GM23338 (cell line): Measurements from ENCODE around the gene PCP2. TPM values are rescaled to one million over a fixed set of nuclear protein-coding genes. Genes with fewer than 3 reads are reported as not detected.

Experiments used
- ATAC-seq: fragments of 200-7000 bp; cut with Tn5 transposase; 3 replicates; pipeline ENCODE4 v1.9.1; 2020
- DNase-seq: peaks from one replicate; pipeline ENCODE4 v3.0.0-alpha.2; 2015; ENCODE audit warnings: low spot score
- H2AFZ ChIP-seq: fragments of 200-600 bp; sonication (generic); 2 replicates; pipeline ENCODE4 v1.8.0; 2016; ENCODE audit warnings: antibody characterized with exemption, mild to moderate bottlenecking, moderate library complexity
- H3F3A ChIP-seq: fragments of 200-600 bp; sonication (generic); replicated peaks from 2 replicates; pipeline ENCODE4 v1.8.0; 2017; ENCODE audit warnings: antibody characterized with exemption, mixed run types, low read depth
- H3K27ac ChIP-seq: fragments of 200-600 bp; sonication (generic); 2 replicates; pipeline ENCODE4 v1.6.1; 2016; ENCODE audit warnings: low read depth
- H3K27me3 ChIP-seq: fragments of 200-600 bp; sonication (generic); 2 replicates; pipeline ENCODE4 v1.8.0; 2016; ENCODE audit warnings: mild to moderate bottlenecking, mixed run types, moderate library complexity; ENCODE audit not compliant: insufficient read depth
- H3K36me3 ChIP-seq: fragments of 200-600 bp; sonication (generic); 2 replicates; pipeline ENCODE4 v1.8.0; 2016; ENCODE audit warnings: mild to moderate bottlenecking; ENCODE audit not compliant: insufficient read depth
- H3K4me1 ChIP-seq: fragments of 200-600 bp; sonication (generic); 2 replicates; pipeline ENCODE4 v1.8.0; 2016; ENCODE audit warnings: mild to moderate bottlenecking, moderate library complexity; ENCODE audit not compliant: insufficient read depth
- H3K4me2 ChIP-seq: fragments of 200-600 bp; sonication (generic); 2 replicates; pipeline ENCODE4 v1.7.1; 2017; ENCODE audit warnings: mixed run types
- H3K4me3 ChIP-seq: fragments of 200-600 bp; sonication (generic); 2 replicates; pipeline ENCODE4 v1.6.1; 2016; ENCODE audit warnings: mixed run types
- H3K79me2 ChIP-seq: fragments of 200-600 bp; sonication (generic); replicated peaks from 2 replicates; pipeline ENCODE4 v1.8.0; 2017; ENCODE audit warnings: mild to moderate bottlenecking; ENCODE audit not compliant: insufficient read depth
- H3K9me2 ChIP-seq: fragments of 200-600 bp; sonication (generic); 2 replicates; pipeline ENCODE4 v1.8.0; 2017; ENCODE audit not compliant: insufficient read depth
- H4K20me1 ChIP-seq: fragments of 200-600 bp; sonication (generic); replicated peaks from 2 replicates; pipeline ENCODE4 v1.8.0; 2017; ENCODE audit warnings: mild to moderate bottlenecking; ENCODE audit not compliant: insufficient read depth
- H3K27ac Mint-ChIP-seq: 2 replicates; pipeline ENCODE4 v1.8.0; 2020; ENCODE audit warnings: inconsistent platforms, mild to moderate bottlenecking, moderate library complexity, mixed read lengths
- H3K27me3 Mint-ChIP-seq: 3 replicates; pipeline ENCODE4 v1.8.0; 2022; ENCODE audit warnings: low read depth, mild to moderate bottlenecking, moderate library complexity, mixed read lengths, inconsistent platforms; ENCODE audit not compliant: insufficient read depth, poor library complexity
- H3K36me3 Mint-ChIP-seq: 3 replicates; pipeline ENCODE4 v1.8.0; 2021; ENCODE audit warnings: low read depth, mild to moderate bottlenecking, inconsistent platforms, moderate library complexity, mixed read lengths
- H3K4me1 Mint-ChIP-seq: 3 replicates; pipeline ENCODE4 v1.8.0; 2020; ENCODE audit warnings: mild to moderate bottlenecking, inconsistent platforms, mixed read lengths
- H3K4me3 Mint-ChIP-seq: 3 replicates; pipeline ENCODE4 v1.8.0; 2021; ENCODE audit warnings: moderate library complexity, mild to moderate bottlenecking, inconsistent platforms, mixed read lengths
- H3K9me3 Mint-ChIP-seq: 3 replicates; pipeline ENCODE4 v1.8.0; 2020; ENCODE audit warnings: moderate library complexity, mild to moderate bottlenecking, inconsistent platforms, mixed read lengths
- CREB1 ChIP-seq: fragments of 250-450 bp; sonication (Bioruptor Pico); IDR thresholded peaks from 2 replicates; pipeline ENCODE4 v1.5.0; 2020; ENCODE audit warnings: low read depth, mild to moderate bottlenecking, moderate library complexity
- CTCF ChIP-seq, 2 experiments: fragments of 200-600 bp in 1 of 2; sonication (generic) in 1 of 2; conservative IDR thresholded peaks; 2 replicates each; pipeline versions ENCODE4 v1.5.1 to v1.6.1; 2016 to 2017; ENCODE audit warnings: antibody characterized with exemption in 2 of 2, low read depth in 2 of 2, mild to moderate bottlenecking in 2 of 2, moderate library complexity in 1 of 2
- ETS1 ChIP-seq: IDR thresholded peaks from 2 replicates; pipeline ENCODE4 v1.6.1; 2016; ENCODE audit warnings: antibody characterized with exemption
- JUNB ChIP-seq: IDR thresholded peaks from one replicate; pipeline ENCODE4 v1.6.1; 2016; ENCODE audit warnings: antibody characterized with exemption; ENCODE audit not compliant: unreplicated experiment
- NANOG ChIP-seq: IDR thresholded peaks from 2 replicates; pipeline ENCODE4 v1.6.1; 2016; ENCODE audit warnings: antibody characterized with exemption, borderline replicate concordance
- POLR2AphosphoS5 ChIP-seq: IDR thresholded peaks from 2 replicates; pipeline ENCODE4 v1.6.1; 2016; ENCODE audit warnings: antibody characterized with exemption, low read depth
- REST ChIP-seq: IDR thresholded peaks from one replicate; pipeline ENCODE4 v1.6.1; 2018; ENCODE audit warnings: antibody characterized with exemption; ENCODE audit not compliant: unreplicated experiment
- STAT1 ChIP-seq: IDR thresholded peaks from one replicate; pipeline ENCODE4 v1.6.1; 2016; ENCODE audit warnings: antibody characterized with exemption; ENCODE audit not compliant: unreplicated experiment
- ZNF114 ChIP-seq: fragments of 250-450 bp; sonication (Bioruptor Pico); IDR thresholded peaks from 2 replicates; pipeline ENCODE4 v1.5.0; 2020; ENCODE audit warnings: mild to moderate bottlenecking, moderate library complexity
- ZNF331 ChIP-seq: fragments of 250-450 bp; sonication (Bioruptor Pico); IDR thresholded peaks from 2 replicates; pipeline ENCODE4 v1.5.0; 2020; ENCODE audit warnings: low read depth, mild to moderate bottlenecking, moderate library complexity
- polyA plus RNA-seq: library from polyadenylated mRNA; unstranded; fragments of >200 nt; fragmentation: Nextera tagmentation; extraction: Ambion mirVana; gene quantifications from 2 replicates; pipeline ENCODE4 v1.2.1, GENCODE V29; 2016
- total RNA-seq: library from RNA; depleted of rRNA; stranded (reverse); fragments of >200 nt; shearing (Covaris generic); gene quantifications from 2 replicates; pipeline ENCODE4 v1.2.3, GENCODE V29; 2014
- TF ChIP-seq, protein P1 (sequence below): fragments of 250-450 bp; sonication (Bioruptor Pico); IDR thresholded peaks from 2 replicates; pipeline ENCODE4 v1.5.0; 2020; ENCODE audit warnings: mild to moderate bottlenecking, moderate library complexity

The PCP2 gene
- total and polyA plus RNA-seq, 2 experiments from 2014 or later, result not detected

- TF ChIP-seq, protein P1, sequence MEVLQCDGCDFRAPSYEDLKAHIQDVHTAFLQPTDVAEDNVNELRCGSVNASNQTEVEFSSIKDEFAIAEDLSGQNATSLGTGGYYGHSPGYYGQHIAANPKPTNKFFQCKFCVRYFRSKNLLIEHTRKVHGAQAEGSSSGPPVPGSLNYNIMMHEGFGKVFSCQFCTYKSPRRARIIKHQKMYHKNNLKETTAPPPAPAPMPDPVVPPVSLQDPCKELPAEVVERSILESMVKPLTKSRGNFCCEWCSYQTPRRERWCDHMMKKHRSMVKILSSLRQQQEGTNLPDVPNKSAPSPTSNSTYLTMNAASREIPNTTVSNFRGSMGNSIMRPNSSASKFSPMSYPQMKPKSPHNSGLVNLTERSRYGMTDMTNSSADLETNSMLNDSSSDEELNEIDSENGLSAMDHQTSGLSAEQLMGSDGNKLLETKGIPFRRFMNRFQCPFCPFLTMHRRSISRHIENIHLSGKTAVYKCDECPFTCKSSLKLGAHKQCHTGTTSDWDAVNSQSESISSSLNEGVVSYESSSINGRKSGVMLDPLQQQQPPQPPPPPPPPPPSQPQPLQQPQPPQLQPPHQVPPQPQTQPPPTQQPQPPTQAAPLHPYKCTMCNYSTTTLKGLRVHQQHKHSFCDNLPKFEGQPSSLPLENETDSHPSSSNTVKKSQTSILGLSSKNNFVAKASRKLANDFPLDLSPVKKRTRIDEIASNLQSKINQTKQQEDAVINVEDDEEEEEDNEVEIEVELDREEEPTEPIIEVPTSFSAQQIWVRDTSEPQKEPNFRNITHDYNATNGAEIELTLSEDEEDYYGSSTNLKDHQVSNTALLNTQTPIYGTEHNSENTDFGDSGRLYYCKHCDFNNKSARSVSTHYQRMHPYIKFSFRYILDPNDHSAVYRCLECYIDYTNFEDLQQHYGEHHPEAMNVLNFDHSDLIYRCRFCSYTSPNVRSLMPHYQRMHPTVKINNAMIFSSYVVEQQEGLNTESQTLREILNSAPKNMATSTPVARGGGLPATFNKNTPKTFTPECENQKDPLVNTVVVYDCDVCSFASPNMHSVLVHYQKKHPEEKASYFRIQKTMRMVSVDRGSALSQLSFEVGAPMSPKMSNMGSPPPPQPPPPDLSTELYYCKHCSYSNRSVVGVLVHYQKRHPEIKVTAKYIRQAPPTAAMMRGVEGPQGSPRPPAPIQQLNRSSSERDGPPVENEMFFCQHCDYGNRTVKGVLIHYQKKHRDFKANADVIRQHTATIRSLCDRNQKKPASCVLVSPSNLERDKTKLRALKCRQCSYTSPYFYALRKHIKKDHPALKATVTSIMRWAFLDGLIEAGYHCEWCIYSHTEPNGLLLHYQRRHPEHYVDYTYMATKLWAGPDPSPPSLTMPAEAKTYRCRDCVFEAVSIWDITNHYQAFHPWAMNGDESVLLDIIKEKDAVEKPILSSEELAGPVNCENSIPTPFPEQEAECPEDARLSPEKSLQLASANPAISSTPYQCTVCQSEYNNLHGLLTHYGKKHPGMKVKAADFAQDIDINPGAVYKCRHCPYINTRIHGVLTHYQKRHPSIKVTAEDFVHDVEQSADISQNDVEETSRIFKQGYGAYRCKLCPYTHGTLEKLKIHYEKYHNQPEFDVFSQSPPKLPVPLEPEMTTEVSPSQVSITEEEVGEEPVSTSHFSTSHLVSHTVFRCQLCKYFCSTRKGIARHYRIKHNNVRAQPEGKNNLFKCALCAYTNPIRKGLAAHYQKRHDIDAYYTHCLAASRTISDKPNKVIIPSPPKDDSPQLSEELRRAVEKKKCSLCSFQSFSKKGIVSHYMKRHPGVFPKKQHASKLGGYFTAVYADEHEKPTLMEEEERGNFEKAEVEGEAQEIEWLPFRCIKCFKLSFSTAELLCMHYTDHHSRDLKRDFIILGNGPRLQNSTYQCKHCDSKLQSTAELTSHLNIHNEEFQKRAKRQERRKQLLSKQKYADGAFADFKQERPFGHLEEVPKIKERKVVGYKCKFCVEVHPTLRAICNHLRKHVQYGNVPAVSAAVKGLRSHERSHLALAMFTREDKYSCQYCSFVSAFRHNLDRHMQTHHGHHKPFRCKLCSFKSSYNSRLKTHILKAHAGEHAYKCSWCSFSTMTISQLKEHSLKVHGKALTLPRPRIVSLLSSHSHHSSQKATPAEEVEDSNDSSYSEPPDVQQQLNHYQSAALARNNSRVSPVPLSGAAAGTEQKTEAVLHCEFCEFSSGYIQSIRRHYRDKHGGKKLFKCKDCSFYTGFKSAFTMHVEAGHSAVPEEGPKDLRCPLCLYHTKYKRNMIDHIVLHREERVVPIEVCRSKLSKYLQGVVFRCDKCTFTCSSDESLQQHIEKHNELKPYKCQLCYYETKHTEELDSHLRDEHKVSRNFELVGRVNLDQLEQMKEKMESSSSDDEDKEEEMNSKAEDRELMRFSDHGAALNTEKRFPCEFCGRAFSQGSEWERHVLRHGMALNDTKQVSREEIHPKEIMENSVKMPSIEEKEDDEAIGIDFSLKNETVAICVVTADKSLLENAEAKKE (CRISPR knock-in tag), result no peak
- TF ChIP-seq ZNF114 (CRISPR knock-in tag) (no peak), POLR2AphosphoS5 (no peak), NANOG (no peak)
These were observed 2.2 kb upstream of the PCP2 start (continued) for GRCh38 chr19:7635670-7636069.

DNA sequence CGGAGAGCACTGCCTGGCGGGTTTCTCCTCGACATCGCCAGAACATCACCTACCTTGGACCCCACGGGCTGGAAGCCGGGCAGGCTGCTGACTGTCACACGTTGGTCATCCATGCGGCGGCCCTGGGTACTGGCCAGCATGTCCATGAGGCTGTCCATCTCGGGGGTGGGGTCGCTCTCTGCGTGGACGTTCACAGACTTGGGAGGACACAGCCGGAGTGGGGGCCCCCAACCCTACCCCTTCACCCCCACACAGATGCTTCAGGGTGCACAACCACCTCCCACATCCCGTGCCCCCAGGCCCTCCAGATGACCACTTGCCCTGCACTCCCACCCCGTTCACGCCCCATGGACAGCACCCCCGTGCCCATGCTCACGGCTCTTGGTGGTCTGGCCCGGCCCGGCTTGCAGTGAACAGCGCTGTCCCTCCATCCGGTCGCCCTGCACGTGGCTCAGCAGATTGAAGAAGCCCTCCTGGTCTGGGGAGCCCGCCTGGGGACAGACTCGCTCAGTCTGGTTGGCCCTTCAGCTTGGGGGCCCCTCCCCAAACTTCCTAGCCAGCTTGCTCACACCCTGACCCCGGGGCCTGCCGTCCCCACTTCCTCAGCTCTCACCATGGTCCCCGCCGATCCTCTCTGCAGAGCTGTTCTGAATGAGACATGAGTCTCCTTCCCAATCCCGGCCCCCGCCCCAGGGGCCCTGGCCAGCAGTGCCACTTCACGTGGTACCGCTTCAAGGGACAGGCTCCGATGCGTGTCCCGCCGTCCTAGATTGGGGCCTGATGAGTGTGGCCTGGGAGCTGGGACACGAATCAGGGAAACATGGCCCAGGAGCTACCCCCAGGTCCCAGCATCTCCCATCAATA is 947 bp downstream of the PCP2 start:
- Histone ChIP-seq H3F3A (no peaks in the 10 kb centered on the region), H2AFZ (no peak overlapping the region), H3K4me3 (no peak overlapping the region), H3K4me2 (no peak overlapping the region), H3K9me2 (no peaks in the 10 kb centered on the region), H4K20me1 (peaks cover 8% of the 10 kb centered on the region), H3K36me3 (no peaks in the 10 kb centered on the region), H3K79me2 (peaks cover 31% of the 10 kb centered on the region), H3K4me1 (peaks cover 14% of the 10 kb centered on the region; the same call in 1 of the 2 replicates), H3K27ac (no peak overlapping the region), H3K27me3 (peaks cover 24% of the 10 kb centered on the region)
- Mint-ChIP-seq H3K36me3 (no peaks in the 10 kb centered on the region; the same call in 2 of the 3 replicates), H3K4me3 (no peak overlapping the region), H3K4me1 (peaks cover 16% of the 10 kb centered on the region), H3K27me3 (peaks cover 27% of the 10 kb centered on the region), H3K9me3 (no peaks in the 10 kb centered on the region; the same call in 1 of the 3 replicates), H3K27ac (no peak overlapping the region)
- ATAC-seq, result no peak
- no peak for DNase-seq
- TF ChIP-seq JUNB (no peak), REST (no peak), CTCF (conservative IDR thresholded peaks at IDR 0.05; ENCODE audit: low read depth in 2 of 2) (no peak), ETS1 (no peak), CREB1 (CRISPR knock-in tag) (no peak), POLR2AphosphoS5 (no peak), NANOG (no peak), STAT1 (no peak), ZNF114 (CRISPR knock-in tag) (no peak), ZNF331 (CRISPR knock-in tag) (no peak)
